ENCODE results near the gene ABCD3.
"Not testable (repeated sequence)": the region's sequence is repeated elsewhere in the genome, so short reads cannot be mapped to it uniquely, and the experiment has no call there.

Gene ABCD3

DNA sequence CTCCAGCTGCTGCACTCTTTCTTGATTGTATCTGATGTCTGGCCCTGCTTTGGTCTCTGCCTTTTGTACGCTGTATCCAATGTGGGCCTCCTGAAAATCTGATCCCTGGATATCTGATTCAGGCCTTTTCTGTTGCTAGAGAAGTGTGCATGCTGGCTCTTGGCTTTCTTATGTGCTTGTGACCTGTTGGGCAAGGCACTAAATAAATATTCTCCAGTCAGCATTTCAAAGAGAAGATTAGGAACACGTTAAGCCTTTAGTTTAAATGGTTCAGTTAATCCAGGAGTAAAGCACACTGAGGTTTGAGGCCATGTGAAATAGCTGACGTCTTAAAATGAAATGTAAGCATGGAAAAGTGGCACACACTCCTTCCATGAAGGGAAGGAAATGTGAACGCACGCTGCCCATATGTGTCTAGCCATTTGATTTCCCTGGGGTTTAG is 132.6 kb downstream of the ABCD3 start:
- DNase-seq (ENCODE audit: low spot score), result no peak

DNA sequence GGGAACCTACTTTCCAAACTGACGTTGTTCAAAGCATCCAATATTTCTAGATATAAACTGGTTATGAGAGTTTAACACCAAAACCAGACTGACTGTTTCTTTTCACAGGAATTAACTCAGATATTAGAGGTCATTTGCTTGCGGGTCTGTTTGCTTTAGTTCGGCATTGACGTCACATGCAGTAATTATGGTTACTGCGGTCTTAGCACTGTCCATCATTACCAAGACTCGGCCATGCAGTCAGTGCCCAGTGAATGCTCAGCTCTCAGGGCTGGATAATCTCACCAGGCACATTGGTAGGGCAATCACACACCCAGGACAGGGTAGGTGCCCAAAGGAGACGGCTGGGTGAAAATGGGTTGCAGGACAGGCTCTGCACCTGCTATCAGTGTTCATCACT is 133.3 kb downstream of the ABCD3 start:
- DNase-seq (ENCODE audit: low spot score), result no peak

DNA sequence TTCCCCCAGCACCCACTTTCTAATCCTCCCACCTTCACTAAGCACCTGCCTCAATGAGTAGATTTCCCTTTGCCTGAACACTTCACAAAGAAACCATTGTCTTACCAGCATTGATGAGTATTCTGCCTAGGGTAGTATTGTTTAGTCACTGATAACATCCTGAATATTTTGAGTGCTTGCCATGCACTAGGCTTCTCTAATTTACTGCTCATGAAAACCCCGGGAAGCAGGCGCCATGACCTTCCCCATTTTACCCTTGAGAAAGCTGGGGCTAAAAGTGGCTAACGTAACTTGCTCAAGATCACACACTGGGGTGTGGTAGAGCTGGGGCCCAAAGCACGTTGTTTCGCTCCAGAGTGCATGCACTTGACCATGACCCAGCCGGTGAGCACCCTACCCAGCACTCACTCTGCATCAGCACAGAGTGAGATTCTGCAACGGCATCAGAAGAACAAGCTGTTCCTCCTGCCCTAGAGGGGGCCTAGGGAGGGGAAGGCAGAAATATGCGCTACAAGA is 133.9 kb downstream of the ABCD3 start:
- DNase-seq (ENCODE audit: low spot score), result no peak

DNA sequence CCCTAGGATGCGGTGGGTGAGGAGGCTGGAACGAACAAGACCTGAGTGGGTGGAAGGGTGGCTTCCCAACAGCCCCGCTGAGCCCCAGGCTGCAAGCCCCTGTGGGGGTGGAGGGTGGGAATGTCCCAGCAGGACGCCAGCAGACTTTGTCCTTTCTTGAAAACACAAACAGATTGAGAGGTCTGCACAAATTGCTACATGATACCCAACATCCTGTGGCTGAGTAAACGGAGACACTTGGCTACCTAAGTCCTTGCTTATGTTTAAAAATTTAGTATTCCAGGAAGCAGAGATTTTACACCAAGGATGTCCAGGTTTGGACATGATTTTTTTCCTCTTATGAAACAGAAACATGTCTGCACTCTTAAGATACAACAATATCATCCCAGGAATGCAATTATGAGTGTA is 135.1 kb downstream of the ABCD3 start:
- no peak for DNase-seq (ENCODE audit: low spot score)

DNA sequence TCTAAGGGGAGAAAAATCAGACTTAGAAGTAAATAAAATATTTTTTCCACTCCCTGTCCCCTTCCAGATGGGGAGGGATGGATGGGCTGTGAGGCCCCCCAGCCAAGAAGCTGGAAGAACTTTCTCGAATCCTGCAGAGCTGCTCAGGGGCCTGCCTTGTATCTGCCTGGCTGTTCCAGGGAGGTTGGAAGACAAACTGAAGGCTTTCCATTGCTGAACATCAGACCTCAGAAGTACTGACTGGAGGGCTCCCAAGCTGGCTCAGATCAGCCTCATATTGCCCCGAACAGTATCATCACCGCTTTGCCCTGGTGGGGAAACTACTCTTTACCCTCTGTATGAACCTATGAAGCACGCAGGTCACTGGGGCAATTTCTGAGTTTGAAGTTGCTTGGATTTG is 135.7 kb downstream of the ABCD3 start:
- no peak for DNase-seq (ENCODE audit: low spot score)

DNA sequence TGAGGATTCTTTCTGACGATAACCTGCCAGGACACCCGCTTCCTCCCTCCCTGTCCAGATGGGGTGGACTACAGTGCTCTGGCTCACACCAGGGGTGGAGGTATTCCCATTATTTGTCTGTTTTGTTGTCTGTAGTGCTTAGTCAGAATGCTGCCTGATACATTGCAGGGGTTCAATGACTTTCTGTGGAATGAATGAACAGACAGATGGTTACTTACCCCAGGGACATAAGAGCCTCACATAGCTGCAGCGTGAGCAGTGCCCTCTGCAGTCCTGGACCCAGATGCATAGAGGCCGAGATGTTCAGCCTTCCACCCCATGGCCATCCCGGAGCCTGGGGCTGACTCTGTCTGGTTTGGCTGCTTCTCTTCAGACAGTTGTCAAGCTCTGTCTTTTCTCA is 136.4 kb downstream of the ABCD3 start:
- no peak for DNase-seq (ENCODE audit: low spot score)

DNA sequence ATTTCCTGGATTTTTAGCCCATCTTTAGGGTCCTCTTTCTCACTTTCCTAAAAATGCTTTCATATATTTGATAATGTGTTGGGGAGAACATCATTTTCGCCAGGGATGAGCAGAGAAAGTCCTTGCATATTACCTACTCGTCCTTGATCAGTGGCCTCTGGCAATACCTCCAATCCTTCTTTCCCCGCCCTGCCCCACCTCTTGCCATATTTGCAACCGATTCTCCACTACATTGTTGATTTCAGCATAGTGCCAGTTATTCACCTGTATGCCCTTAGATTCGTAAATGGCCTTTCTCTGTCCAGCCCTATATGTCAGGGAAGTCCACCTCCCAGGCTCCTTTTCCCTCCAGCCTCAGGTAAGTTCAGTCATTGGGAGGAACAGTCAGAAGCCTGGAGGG is 136.9 kb downstream of the ABCD3 start:
- no peak for DNase-seq (ENCODE audit: low spot score)

DNA sequence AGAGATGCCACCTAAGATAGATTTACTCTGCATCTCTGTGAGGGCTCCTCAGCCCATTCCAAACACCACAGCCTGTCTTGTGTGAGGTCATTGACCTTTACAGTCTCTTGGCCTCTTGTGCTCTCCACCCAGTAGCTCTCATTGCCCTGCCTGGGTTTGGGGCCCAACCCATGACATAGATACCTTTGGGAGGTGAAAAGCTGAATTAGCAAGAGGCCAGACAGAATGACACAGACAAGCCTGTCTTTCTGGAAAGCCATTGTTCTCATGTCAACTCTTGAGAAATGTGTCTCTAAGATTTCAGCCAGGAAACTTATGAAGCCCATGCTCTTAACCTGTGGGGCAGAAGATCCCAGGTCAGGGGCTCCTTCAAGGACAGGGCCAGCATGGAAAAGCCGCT is 141.7 kb downstream of the ABCD3 start:
- DNase-seq (ENCODE audit: low spot score), result no peak

DNA sequence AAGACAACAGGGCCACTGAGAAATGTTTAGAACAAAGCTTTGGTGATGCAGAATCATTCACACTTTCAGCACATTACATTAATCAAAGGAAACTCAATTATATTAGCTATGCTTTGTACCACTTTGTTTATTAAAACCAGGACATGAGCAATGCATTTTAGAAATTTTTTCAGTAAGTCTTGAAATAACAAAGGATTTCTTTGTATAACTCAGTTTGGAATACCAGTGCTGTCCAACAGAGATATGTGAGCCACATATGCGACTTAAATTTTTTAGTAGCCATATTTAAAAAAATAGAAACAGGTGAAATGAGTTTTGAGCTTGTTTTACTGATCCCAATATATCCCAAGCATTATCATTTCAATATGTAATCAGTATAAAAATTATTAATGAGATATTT is 142.1 kb downstream of the ABCD3 start:
- no peak for DNase-seq (ENCODE audit: low spot score)

DNA sequence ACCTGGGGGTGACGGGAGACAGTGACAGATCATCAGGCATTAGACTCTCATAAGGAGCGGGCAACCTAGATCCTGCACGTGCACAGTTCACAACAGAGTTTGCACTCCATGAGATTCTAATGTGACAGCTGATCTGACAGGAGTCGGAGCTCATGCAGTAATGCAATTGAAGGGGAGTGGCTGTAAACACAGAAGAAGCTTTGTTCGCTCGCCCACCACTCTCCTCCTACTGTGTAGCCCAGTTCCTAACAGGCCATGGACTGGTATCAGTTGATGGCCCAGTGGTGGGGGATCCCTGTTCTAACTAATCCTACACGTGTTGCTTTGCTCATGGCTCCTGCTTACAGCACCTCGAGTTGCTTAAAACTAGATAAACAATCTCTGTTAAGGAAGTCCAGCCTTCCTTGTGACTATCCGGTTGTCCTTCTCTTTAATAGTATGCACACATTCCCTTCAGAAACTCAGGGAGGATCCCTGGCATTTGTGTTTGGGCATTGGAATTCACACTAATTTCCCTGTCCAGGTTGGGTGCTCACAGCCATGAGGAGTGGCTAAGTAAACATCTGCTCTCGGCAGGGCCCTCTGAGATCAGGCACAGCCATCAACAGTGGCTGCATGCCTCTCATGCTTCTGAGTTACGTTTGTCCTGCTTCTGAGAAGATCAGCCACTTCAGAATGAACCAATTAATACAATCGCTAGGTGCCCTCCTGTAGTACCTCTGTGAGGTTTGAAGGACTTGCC is 144.5 kb downstream of the ABCD3 start:
- DNase-seq (ENCODE audit: low spot score), result no peak

DNA sequence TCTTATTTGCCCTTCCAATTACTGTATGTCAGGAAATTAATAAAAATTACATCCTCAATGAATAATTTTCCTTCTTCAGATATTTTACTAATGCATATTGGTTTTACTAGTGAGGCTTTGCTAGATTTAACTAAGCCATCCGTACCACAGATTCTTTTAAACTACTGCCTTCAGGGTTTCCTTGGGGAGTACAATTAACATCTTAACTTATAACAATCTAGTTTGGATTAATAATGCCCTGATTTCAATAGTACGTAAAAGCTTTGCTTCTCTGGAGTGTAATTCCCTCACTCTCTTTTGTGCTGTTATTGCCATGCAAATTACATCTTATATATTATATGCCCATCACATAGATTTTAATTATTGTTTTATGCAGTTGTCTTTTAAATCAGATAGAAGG is 147.7 kb downstream of the ABCD3 start:
- no peak for DNase-seq (ENCODE audit: low spot score)

DNA sequence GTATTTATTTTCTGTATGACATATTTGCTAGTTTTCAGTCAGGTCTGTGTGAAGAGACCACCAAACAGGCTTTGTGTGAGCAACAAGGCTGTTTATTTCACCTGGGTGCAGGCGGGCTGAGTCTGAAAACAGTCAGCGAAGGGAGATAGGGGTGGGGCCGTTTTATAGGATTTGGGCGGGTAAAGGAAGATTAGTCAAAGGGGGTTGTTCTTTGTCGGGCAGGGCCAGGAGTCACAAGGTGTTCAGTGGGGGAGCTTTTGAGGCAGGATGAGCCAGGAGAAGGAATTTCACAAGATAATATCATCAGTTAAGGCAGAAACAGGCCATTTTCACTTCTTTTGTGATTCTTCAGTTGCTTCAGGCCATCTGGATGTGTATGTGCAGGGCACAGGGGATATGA is 148.2 kb downstream of the ABCD3 start:
- not testable (repeated sequence) for DNase-seq (ENCODE audit: low spot score)

DNA sequence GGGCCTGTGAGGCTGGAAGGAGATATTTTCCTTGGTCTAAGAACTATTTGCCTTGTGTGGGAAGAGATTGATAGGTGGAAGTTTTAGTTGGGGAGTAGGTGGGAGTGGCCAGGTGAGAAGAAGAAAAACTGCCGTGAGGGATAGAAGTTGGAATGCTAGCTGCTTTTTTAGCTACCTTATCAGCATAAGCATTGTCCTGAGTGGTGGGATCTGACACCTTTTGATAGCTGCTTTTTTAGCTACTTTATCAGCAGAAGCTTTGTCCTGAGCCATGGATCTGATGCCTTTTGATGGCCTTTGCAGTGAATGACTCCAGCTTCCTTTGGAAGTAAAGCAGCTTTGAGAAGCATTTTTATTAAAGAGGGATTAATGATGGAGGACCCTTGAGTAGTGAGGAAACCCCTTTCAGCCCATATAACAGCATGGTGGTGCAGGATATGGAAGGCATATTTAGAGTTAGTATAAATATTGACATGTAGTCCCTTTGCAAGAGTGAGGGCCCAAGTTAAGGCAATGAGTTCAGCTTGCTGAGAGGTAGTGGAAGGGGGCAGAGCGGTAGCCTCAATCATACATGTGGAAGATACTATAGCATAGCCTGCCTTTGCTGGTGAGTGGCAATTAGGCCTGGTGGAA is 149.9 kb downstream of the ABCD3 start:
- DNase-seq (ENCODE audit: low spot score), result not testable (repeated sequence)
